Erythroblast (primary cell): ENCODE data around the gene VPS37D.
"Not testable (repeated sequence)": the region's sequence is repeated elsewhere in the genome, so short reads cannot be mapped to it uniquely, and the experiment has no call there.

Source experiments
- DNase-seq, 2 experiments: peaks; one replicate each; lab custom pipeline; 2025; lab: John Stamatoyannopoulos, UW
- GATA1 ChIP-seq: IDR thresholded peaks from 2 replicates; pipeline ENCODE4 v1.6.1; 2011; ENCODE audit warnings: low read depth, mild to moderate bottlenecking, control low read depth, low read length, moderate library complexity
- POLR2A ChIP-seq: IDR thresholded peaks from 2 replicates; pipeline ENCODE4 v1.6.1; 2011; ENCODE audit warnings: mild to moderate bottlenecking, low read length

VPS37D gene

DNA sequence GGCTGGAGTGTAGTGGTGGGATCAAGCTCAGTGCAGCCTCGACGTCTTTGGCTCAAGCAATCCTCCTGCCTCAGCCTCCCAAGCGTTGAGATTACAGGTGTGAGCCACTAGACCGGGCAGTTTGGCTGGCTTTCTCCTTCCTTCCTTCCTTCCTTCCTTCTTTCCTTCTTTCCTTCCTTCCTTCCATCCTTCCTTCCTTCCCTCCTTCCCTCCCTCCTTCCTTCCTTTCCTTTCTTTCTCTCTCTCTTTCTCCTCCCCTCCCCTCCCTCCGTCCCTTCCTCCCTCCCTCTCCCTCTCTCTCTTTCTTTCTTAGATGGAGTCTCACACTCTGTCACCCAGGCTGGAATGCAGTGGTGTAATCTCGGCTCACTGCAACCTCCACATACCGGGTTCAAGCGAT is 7.6 kb upstream of the VPS37D start:
- no peak for DNase-seq
- no peak for TF ChIP-seq GATA1

GRCh38 chr7:73660594-73660993 is 7.0 kb upstream of the VPS37D start:
- DNase-seq = not testable (repeated sequence)

- DNase-seq = no peak
- TF ChIP-seq GATA1 = no peak
- no peak for TF ChIP-seq POLR2A
Observed at GRCh38 chr7:73663033-73663432, 4.6 kb upstream of the VPS37D start.

GRCh38 chr7:73668103-73668885 is 663 bp downstream of the VPS37D start:
- no peak for DNase-seq
- TF ChIP-seq POLR2A = no peak
- TF ChIP-seq GATA1 = no peak

GRCh38 chr7:73668886-73669230 is 1.2 kb downstream of the VPS37D start:
- DNase-seq = no peak
- TF ChIP-seq POLR2A (no peak), GATA1 (no peak)

GRCh38 chr7:73669288-73669701 is 1.7 kb downstream of the VPS37D start:
- DNase-seq = no peak
- TF ChIP-seq POLR2A (no peak), GATA1 (no peak)

DNA sequence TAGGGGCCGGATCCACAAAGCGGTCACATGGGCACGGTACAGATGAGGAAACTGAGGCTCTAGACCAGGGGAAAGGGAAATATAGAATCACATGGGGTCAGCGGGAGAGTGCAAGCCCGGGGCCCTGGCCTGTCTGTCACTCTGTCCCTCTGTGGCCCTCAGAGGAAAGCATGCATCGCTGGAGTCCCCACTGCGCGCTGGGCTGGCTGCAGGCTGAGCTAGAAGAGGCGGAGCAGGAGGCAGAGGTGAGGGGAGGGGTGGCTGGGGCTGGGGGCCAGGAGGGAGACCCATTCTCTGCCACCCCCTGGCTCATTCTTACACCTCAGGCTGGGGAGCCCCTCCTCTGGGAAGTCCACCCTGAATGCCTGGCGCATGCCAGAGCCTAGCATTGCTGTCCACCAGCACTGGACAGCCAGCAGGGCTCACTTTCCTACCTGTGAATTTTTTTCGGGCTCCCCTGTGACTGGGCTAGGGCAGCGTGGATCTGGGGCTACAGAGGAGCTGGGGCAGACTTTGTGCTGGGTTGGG is 2.3 kb downstream of the VPS37D start:
- TF ChIP-seq GATA1 (no peak), POLR2A (no peak)
- no peak for DNase-seq

DNA sequence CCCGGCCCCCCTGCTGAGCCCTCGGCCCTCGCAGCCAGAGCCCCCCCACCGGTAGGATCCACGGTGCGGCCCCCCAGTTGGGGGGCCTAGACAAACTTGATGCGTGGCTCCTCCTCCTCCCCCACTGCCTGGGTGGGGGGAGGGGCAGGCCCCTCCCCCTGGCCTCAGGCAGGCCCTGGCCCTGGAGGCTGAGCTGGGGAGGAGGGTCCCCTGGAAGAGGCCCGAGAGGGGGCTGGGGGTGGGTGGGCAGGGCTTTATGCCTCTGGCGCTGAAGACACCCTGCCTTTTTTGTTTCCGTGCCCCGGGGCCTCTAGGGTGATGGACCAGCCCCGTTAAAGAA is 3.7 kb downstream of the VPS37D start:
- no peak for DNase-seq
- no peak for TF ChIP-seq GATA1
- TF ChIP-seq POLR2A = no peak

- no peak for DNase-seq
- TF ChIP-seq POLR2A (no peak), GATA1 (no peak)
Observed at GRCh38 chr7:73671857-73672445, 4.3 kb downstream of the VPS37D start.

GRCh38 chr7:73674468-73675124 is 7.0 kb downstream of the VPS37D start:
- TF ChIP-seq POLR2A (no peak), GATA1 (no peak)
- DNase-seq = no peak

DNA sequence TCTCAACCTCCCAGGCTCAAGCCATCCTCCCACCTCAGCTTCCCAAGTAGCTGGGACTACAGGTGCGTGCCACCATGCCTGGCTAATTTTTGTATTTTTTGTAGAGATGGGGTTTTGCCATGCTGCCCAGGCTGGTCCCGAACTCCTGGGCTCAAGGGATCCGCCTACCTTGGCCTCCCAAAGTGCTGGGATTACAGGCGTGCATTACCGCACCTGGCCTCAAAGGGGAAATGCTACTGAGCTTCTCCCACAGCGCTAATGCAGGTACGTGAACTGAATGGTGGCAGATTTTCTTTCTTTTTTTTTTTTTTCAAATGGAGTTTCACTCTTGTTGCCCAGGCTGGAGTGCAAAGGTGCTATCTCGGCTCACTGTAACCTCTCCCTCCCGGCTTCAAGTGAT is 8.4 kb downstream of the VPS37D start:
- not testable (repeated sequence) for DNase-seq

GRCh38 chr7:73678862-73679261 is 11.2 kb downstream of the VPS37D start:
- DNase-seq = no peak
- TF ChIP-seq POLR2A (no peak), GATA1 (no peak)

DNA sequence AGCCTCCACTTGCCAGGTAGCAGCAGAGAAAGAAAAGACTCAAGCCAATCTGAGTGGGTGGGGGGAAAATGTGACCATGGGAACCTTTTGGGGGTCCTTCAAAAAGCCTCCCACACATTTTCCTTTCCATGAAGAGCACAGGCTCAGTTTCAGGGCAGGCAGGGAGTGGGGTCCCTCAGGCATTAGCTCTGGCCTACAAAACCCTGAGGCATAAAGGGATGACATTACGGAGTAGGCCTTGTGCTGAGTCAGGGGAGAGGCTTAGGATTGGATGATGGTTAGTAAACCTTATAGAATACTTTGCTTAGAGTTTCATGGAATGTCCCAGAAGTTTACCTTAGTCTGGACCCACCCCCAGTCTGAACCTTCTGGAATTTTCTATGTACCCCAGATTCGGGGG is 12.1 kb downstream of the VPS37D start:
- TF ChIP-seq GATA1 = no peak
- no peak for TF ChIP-seq POLR2A
- no peak for DNase-seq

DNA sequence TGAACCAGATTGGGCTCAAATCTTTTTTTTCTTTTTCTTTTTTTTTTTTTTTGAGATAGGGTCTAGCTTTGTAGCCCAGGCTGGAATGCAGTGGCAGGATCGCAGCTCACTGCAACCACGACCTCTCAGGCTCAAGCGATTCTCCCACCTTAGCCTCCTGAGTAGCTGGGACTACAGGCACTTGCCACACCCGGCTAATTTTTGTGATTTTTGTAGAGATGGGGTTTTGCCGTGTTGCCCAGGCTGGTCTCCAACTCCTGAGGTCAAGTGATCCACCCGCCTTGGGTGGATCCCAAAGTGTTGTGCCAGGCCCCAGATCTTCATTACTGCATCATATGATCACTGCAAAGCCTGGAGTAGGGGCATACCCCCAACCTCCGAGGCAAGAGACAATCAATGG is 12.9 kb downstream of the VPS37D start:
- TF ChIP-seq POLR2A (no peak), GATA1 (no peak)

More for the DNA sequence above, 12.9 kb downstream of the VPS37D start:
- DNase-seq = no peak
